T-cell (primary cell): ENCODE results near the gene TLX3. TPM values are rescaled to one million over a fixed set of nuclear protein-coding genes. Genes with fewer than 3 reads are reported as not detected.

ENCODE experiments used
- total RNA-seq, 35 experiments: library from RNA in 6 of 35; stranded (reverse) in 6 of 35; fragments of 120-200 nt in 1 of 35; gene quantifications; one replicate each; pipeline versions ENCODE4 v1.2.1 to v1.2.4 and lab custom pipeline; 2013 to 2026

Gene TLX3
- total RNA-seq, 5 donors from 2014 or later (not counting 1 experiment from before 2014, with no cell fraction given) = not detected

Other genes starting within 250 kb of the TLX3 start
- 1,000 to 10,000 TPM in 2 of 5 donors, 100 to 1,000 TPM in 3; 940 to 1,150 (median 989) TPM for gene NPM1, start 78.6 kb downstream of the TLX3 start, total RNA-seq
- under 1 TPM in 4 of 5 donors, not detected in 1; 0.16 to 0.58 (median 0.21) TPM for gene FGF18, start 110.4 kb downstream of the TLX3 start, total RNA-seq